ENCODE results near the gene FFAR3.

- no peak for TF ChIP-seq CTCF (IDR thresholded peaks at IDR 0.05)
- TF ChIP-seq POLR2A (IDR thresholded peaks at IDR 0.05), result no peak
Measured at GRCh38 chr19:35357867-35358573, at the start of gene FFAR3.

Measured in body of pancreas (tissue), 4 donors.